Measurements from ENCODE around the gene RALGPS2. TPM values are rescaled to one million over a fixed set of nuclear protein-coding genes. Genes with fewer than 3 reads are reported as not detected.
"Not testable (repeated sequence)": the region's sequence is repeated elsewhere in the genome, so short reads cannot be mapped to it uniquely, and the experiment has no call there.

The RALGPS2 gene
- total and polyA plus RNA-seq, 9 donors = 23.1 to 40.1 (median 35.2) TPM

GRCh38 chr1:178739285-178740045 is 14.4 kb downstream of the RALGPS2 start:
- Histone ChIP-seq H3K27me3 (ENCODE audit: control insufficient read depth, insufficient read depth, low read length) (no peaks in the 10 kb centered on the region), H3K36me3 (ENCODE audit: control insufficient read depth, insufficient read depth, low read length) (peaks cover 6% of the 10 kb centered on the region), H3K27ac (ENCODE audit: low read length) (no peak overlapping the region), H3K9me3 (replicated peaks; ENCODE audit: control insufficient read depth, low read depth, low read length) (peaks cover 5% of the 10 kb centered on the region), H3K4me3 (ENCODE audit: low read length) (no peak overlapping the region), H3K4me1 (ENCODE audit: control insufficient read depth, insufficient read depth, low read length) (no peaks in the 10 kb centered on the region)
- 88% methylated on average over 1 of the region's 4 CpGs for whole genome bisulfite sequencing (ENCODE audit: insufficient coverage)
- no peak for DNase-seq

GRCh38 chr1:178740491-178740890 is 15.4 kb downstream of the RALGPS2 start:
- peaks cover 6% of the 10 kb centered on the region for H3K36me3 ChIP-seq (ENCODE audit: control insufficient read depth, insufficient read depth, low read length)
- no CpG with 5 or more reads among the region's 1 CpG for WGBS (ENCODE audit: insufficient coverage)
- no peak for DNase-seq
- H3K27me3 ChIP-seq (ENCODE audit: control insufficient read depth, insufficient read depth, low read length) = no peaks in the 10 kb centered on the region
- no peaks in the 10 kb centered on the region for H3K4me1 ChIP-seq (ENCODE audit: control insufficient read depth, insufficient read depth, low read length)
- H3K9me3 ChIP-seq (replicated peaks; ENCODE audit: control insufficient read depth, low read depth, low read length) = peaks cover 5% of the 10 kb centered on the region
- no peak overlapping the region for H3K4me3 ChIP-seq (ENCODE audit: low read length)
- H3K27ac ChIP-seq (ENCODE audit: low read length) = no peak overlapping the region

- no peaks in the 10 kb centered on the region for H3K27me3 ChIP-seq (ENCODE audit: control insufficient read depth, insufficient read depth, low read length)
- no peaks in the 10 kb centered on the region for H3K4me1 ChIP-seq (ENCODE audit: control insufficient read depth, insufficient read depth, low read length)
- no CpG with 5 or more reads among the region's 1 CpG for WGBS (ENCODE audit: insufficient coverage)
- peaks cover 5% of the 10 kb centered on the region for H3K9me3 ChIP-seq (replicated peaks; ENCODE audit: control insufficient read depth, low read depth, low read length)
- H3K4me3 ChIP-seq (ENCODE audit: low read length) = no peak overlapping the region
- DNase-seq = no peak
- peaks cover 6% of the 10 kb centered on the region for H3K36me3 ChIP-seq (ENCODE audit: control insufficient read depth, insufficient read depth, low read length)
- no peak overlapping the region for H3K27ac ChIP-seq (ENCODE audit: low read length)
Observed at GRCh38 chr1:178740924-178741323, 15.9 kb downstream of the RALGPS2 start.

- WGBS (ENCODE audit: insufficient coverage) = no CpG with 5 or more reads among the region's 2 CpGs
Observed at GRCh38 chr1:178743801-178744200, 18.8 kb downstream of the RALGPS2 start.

GRCh38 chr1:178745260-178745659 is 20.2 kb downstream of the RALGPS2 start:
- no CpG with 5 or more reads among the region's 2 CpGs for WGBS (ENCODE audit: insufficient coverage)
- H3K4me3 ChIP-seq (ENCODE audit: low read length) = no peak overlapping the region
- no peak overlapping the region for H3K27ac ChIP-seq (ENCODE audit: low read length)
- H3K9me3 ChIP-seq (replicated peaks; ENCODE audit: control insufficient read depth, low read depth, low read length) = peaks cover 5% of the 10 kb centered on the region
- H3K27me3 ChIP-seq (ENCODE audit: control insufficient read depth, insufficient read depth, low read length) = no peaks in the 10 kb centered on the region
- H3K4me1 ChIP-seq (ENCODE audit: control insufficient read depth, insufficient read depth, low read length) = no peaks in the 10 kb centered on the region
- peaks cover 4% of the 10 kb centered on the region for H3K36me3 ChIP-seq (ENCODE audit: control insufficient read depth, insufficient read depth, low read length)
- no peak for DNase-seq

More at GRCh38 chr1:178743801-178744200, 18.8 kb downstream of the RALGPS2 start:
- no peak overlapping the region for H3K27ac ChIP-seq (ENCODE audit: low read length)
- H3K4me3 ChIP-seq (ENCODE audit: low read length) = no peak overlapping the region
- H3K4me1 ChIP-seq (ENCODE audit: control insufficient read depth, insufficient read depth, low read length) = no peaks in the 10 kb centered on the region
- DNase-seq = no peak
- H3K27me3 ChIP-seq (ENCODE audit: control insufficient read depth, insufficient read depth, low read length) = no peaks in the 10 kb centered on the region
- H3K9me3 ChIP-seq (replicated peaks; ENCODE audit: control insufficient read depth, low read depth, low read length) = peaks cover 5% of the 10 kb centered on the region
- peaks cover 4% of the 10 kb centered on the region for H3K36me3 ChIP-seq (ENCODE audit: control insufficient read depth, insufficient read depth, low read length)

- no peak overlapping the region for H3K4me3 ChIP-seq (ENCODE audit: low read length)
- peaks cover 5% of the 10 kb centered on the region for H3K9me3 ChIP-seq (replicated peaks; ENCODE audit: control insufficient read depth, low read depth, low read length)
- H3K36me3 ChIP-seq (ENCODE audit: control insufficient read depth, insufficient read depth, low read length) = peaks cover 4% of the 10 kb centered on the region
- no peak for DNase-seq
- H3K27ac ChIP-seq (ENCODE audit: low read length) = no peak overlapping the region
- H3K4me1 ChIP-seq (ENCODE audit: control insufficient read depth, insufficient read depth, low read length) = no peaks in the 10 kb centered on the region
- no peaks in the 10 kb centered on the region for H3K27me3 ChIP-seq (ENCODE audit: control insufficient read depth, insufficient read depth, low read length)
- no CpG with 5 or more reads among the region's 2 CpGs for WGBS (ENCODE audit: insufficient coverage)
Observed at GRCh38 chr1:178746345-178746744, 21.3 kb downstream of the RALGPS2 start.

- no CpG with 5 or more reads among the region's 3 CpGs for WGBS (ENCODE audit: insufficient coverage)
- H3K27me3 ChIP-seq (ENCODE audit: control insufficient read depth, insufficient read depth, low read length); H3K4me1 ChIP-seq (ENCODE audit: control insufficient read depth, insufficient read depth, low read length); H3K27ac ChIP-seq (ENCODE audit: low read length); H3K9me3 ChIP-seq (replicated peaks; ENCODE audit: control insufficient read depth, low read depth, low read length); H3K4me3 ChIP-seq (ENCODE audit: low read length); H3K36me3 ChIP-seq (ENCODE audit: control insufficient read depth, insufficient read depth, low read length); DNase-seq: not testable (repeated sequence)
Observed at GRCh38 chr1:178747361-178747760, 22.3 kb downstream of the RALGPS2 start.

- 63% methylated on average over 2 of the region's 5 CpGs for WGBS (ENCODE audit: insufficient coverage)
- DNase-seq = no peak
- H3K9me3 ChIP-seq (replicated peaks; ENCODE audit: control insufficient read depth, low read depth, low read length) = no peaks in the 10 kb centered on the region
Observed at GRCh38 chr1:178749581-178750166, 24.6 kb downstream of the RALGPS2 start.

GRCh38 chr1:178751046-178751445 is 26.0 kb downstream of the RALGPS2 start:
- no peaks in the 10 kb centered on the region for H3K36me3 ChIP-seq (ENCODE audit: control insufficient read depth, insufficient read depth, low read length)
- no peak overlapping the region for H3K27ac ChIP-seq (ENCODE audit: low read length)
- DNase-seq = no peak
- H3K27me3 ChIP-seq (ENCODE audit: control insufficient read depth, insufficient read depth, low read length) = no peaks in the 10 kb centered on the region
- H3K9me3 ChIP-seq (replicated peaks; ENCODE audit: control insufficient read depth, low read depth, low read length) = no peaks in the 10 kb centered on the region
- H3K4me3 ChIP-seq (ENCODE audit: low read length) = no peak overlapping the region
- H3K4me1 ChIP-seq (ENCODE audit: control insufficient read depth, insufficient read depth, low read length) = no peaks in the 10 kb centered on the region
- WGBS (ENCODE audit: insufficient coverage) = 59% methylated on average over 3 of the region's 4 CpGs

More at GRCh38 chr1:178749581-178750166, 24.6 kb downstream of the RALGPS2 start:
- Histone ChIP-seq H3K27me3 (ENCODE audit: control insufficient read depth, insufficient read depth, low read length) (no peaks in the 10 kb centered on the region), H3K4me3 (ENCODE audit: low read length) (no peak overlapping the region), H3K4me1 (ENCODE audit: control insufficient read depth, insufficient read depth, low read length) (no peaks in the 10 kb centered on the region), H3K36me3 (ENCODE audit: control insufficient read depth, insufficient read depth, low read length) (no peaks in the 10 kb centered on the region), H3K27ac (ENCODE audit: low read length) (no peak overlapping the region)

- Histone ChIP-seq H3K4me1 (ENCODE audit: control insufficient read depth, insufficient read depth, low read length) (no peaks in the 10 kb centered on the region), H3K9me3 (replicated peaks; ENCODE audit: control insufficient read depth, low read depth, low read length) (no peaks in the 10 kb centered on the region), H3K27ac (ENCODE audit: low read length) (no peak overlapping the region), H3K36me3 (ENCODE audit: control insufficient read depth, insufficient read depth, low read length) (no peaks in the 10 kb centered on the region), H3K27me3 (ENCODE audit: control insufficient read depth, insufficient read depth, low read length) (no peaks in the 10 kb centered on the region), H3K4me3 (ENCODE audit: low read length) (no peak overlapping the region)
- DNase-seq = no peak
- WGBS (ENCODE audit: insufficient coverage) = no CpG with 5 or more reads among the region's 2 CpGs
Observed at GRCh38 chr1:178752891-178753290, 27.8 kb downstream of the RALGPS2 start.

Data from muscle of leg (tissue), 11 donors.